NB4 (cell line): ENCODE measurements around the gene DNAI2.

ENCODE experiments used
- CTCF ChIP-seq: IDR thresholded peaks from one replicate; pipeline ENCODE4 v1.5.1; 2012; ENCODE audit warnings: low read depth, low read length
- MYC ChIP-seq: IDR thresholded peaks from 2 replicates; pipeline ENCODE4 v1.6.1; 2011; ENCODE audit warnings: low read depth, low read length

- TF ChIP-seq CTCF (no peak), MYC (no peak)
Measured at GRCh38 chr17:74237321-74237720, 36.7 kb upstream of the DNAI2 start.
